Omental fat pad (tissue), 4 donors: Measurements from ENCODE around the gene TBK1. TPM values are rescaled to one million over a fixed set of nuclear protein-coding genes. Genes with fewer than 3 reads are reported as not detected.

Experiments used
- ATAC-seq: fragments of 150-250 bp; one replicate; pipeline ENCODE4 v1.9.1; 2016; ENCODE audit warnings: mild to moderate bottlenecking, moderate library complexity; ENCODE audit not compliant: low FRiP score
- DNase-seq: peaks from one replicate; pipeline ENCODE4 v3.0.0-alpha.2; 2019; ENCODE audit warnings: low spot score
- CTCF ChIP-seq, 3 donors: fragments of 450-650 bp; IDR thresholded peaks; one replicate each; pipeline ENCODE4 v1.5.1; 2016 to 2017; ENCODE audit warnings: antibody characterized with exemption in 3 of 3, mild to moderate bottlenecking in 3 of 3, moderate library complexity in 2 of 3
- total RNA-seq, 4 donors: library from RNA; depleted of rRNA; stranded (reverse); fragments of >200 nt; gene quantifications; one replicate each; pipeline ENCODE4 v1.1.0, GENCODE V29; 2016

Gene TBK1
- total RNA-seq, 4 donors from 2014 or later, result 20.4 to 33.9 (median 27.4) TPM

GRCh38 chr12:64525461-64526160 is 73.7 kb downstream of the TBK1 start:
- DNase-seq (no peak), ATAC-seq (no peak)
- no peak for TF ChIP-seq CTCF (IDR thresholded peaks at IDR 0.05)

- no peak for TF ChIP-seq CTCF (IDR thresholded peaks at IDR 0.05)
- ATAC-seq (no peak), DNase-seq (no peak)
Measured at GRCh38 chr12:64526859-64527258, 74.9 kb downstream of the TBK1 start.

GRCh38 chr12:64528616-64529015 is 76.7 kb downstream of the TBK1 start:
- no peak for DNase-seq
- ATAC-seq, result no peak
- TF ChIP-seq CTCF (IDR thresholded peaks at IDR 0.05), result no peak

GRCh38 chr12:64530566-64530965 is 78.6 kb downstream of the TBK1 start:
- ATAC-seq (no peak), DNase-seq (no peak)
- no peak for TF ChIP-seq CTCF (IDR thresholded peaks at IDR 0.05)

GRCh38 chr12:64531665-64532334 is 79.9 kb downstream of the TBK1 start:
- no peak for DNase-seq
- ATAC-seq, result no peak
- no peak for TF ChIP-seq CTCF (IDR thresholded peaks at IDR 0.05)

GRCh38 chr12:64532734-64533351 is 80.9 kb downstream of the TBK1 start:
- no peak for DNase-seq
- TF ChIP-seq CTCF (IDR thresholded peaks at IDR 0.05), result no peak
- peak; percentile 23 for ATAC-seq
